HepG2 (cell line): Measurements from ENCODE around the gene GRM6. TPM values are rescaled to one million over a fixed set of nuclear protein-coding genes. Genes with fewer than 3 reads are reported as not detected.

Source experiments
- CREB3 ChIP-seq: sonication (generic); formaldehyde crosslinking; IDR thresholded peaks from 2 replicates; pipeline ENCODE4 v1.5.0; 2020; ENCODE audit warnings: missing genetic modification reagents
- HOXD1 ChIP-seq: sonication (generic); formaldehyde crosslinking; IDR thresholded peaks from 2 replicates; pipeline ENCODE4 v1.5.0; 2020; ENCODE audit warnings: missing genetic modification reagents
- KAT7 ChIP-seq: IDR thresholded peaks from 2 replicates; pipeline ENCODE4 v1.6.1; 2018; ENCODE audit warnings: borderline replicate concordance, missing compliant biosample characterization
- MEF2D ChIP-seq: sonication (generic); formaldehyde crosslinking; IDR thresholded peaks from 2 replicates; pipeline ENCODE4 v1.5.1; 2020; ENCODE audit warnings: mild to moderate bottlenecking, missing genetic modification reagents
- POGZ ChIP-seq: sonication (generic); formaldehyde crosslinking; IDR thresholded peaks from 2 replicates; pipeline ENCODE4 v1.4.0; 2020; ENCODE audit warnings: mild to moderate bottlenecking, missing genetic modification reagents
- TEAD3 ChIP-seq: optimal IDR thresholded peaks from 2 replicates; pipeline ENCODE3; 2016; ENCODE audit warnings: borderline replicate concordance
- ZNF556 ChIP-seq: sonication (generic); formaldehyde crosslinking; IDR thresholded peaks from 2 replicates; pipeline ENCODE4 v1.4.0; 2020; ENCODE audit warnings: mild to moderate bottlenecking, missing genetic modification reagents, borderline replicate concordance
- polyA plus RNA-seq, 8 experiments: library from polyadenylated mRNA; depleted of rRNA in 3 of 8; stranded (reverse) in 7 of 8; unstranded in 1 of 8; fragments of >200 nt; fragmentation: Illumina TruSeq in 4 of 8; extraction: Trizol in 4 of 8; gene quantifications; 2 replicates each; pipeline versions ENCODE4 v1.2.1 to v1.2.3, GENCODE V29; 2011 to 2016; ENCODE audit warnings: low read depth in 4 of 8, missing spikeins in 1 of 8, mixed read lengths in 1 of 8; ENCODE audit not compliant: insufficient read depth in 1 of 8
- total RNA-seq, 5 experiments: library from RNA; depleted of rRNA; stranded (reverse); fragments of >200 nt; fragmentation: Illumina TruSeq; extraction: Trizol; gene quantifications; 2 replicates each; pipeline ENCODE4 v1.2.3, GENCODE V29; 2016; ENCODE audit warnings: low read depth in 1 of 5
- TF ChIP-seq, protein P1 (sequence below): sonication (generic); formaldehyde crosslinking; IDR thresholded peaks from 2 replicates; pipeline ENCODE4 v1.4.0; 2020; ENCODE audit warnings: missing genetic modification reagents
- TF ChIP-seq, protein P2 (sequence below): sonication (generic); formaldehyde crosslinking; IDR thresholded peaks from 2 replicates; pipeline ENCODE4 v1.5.0; 2020; ENCODE audit warnings: missing genetic modification reagents, mild to moderate bottlenecking, borderline replicate concordance
- TF ChIP-seq, protein P3 (sequence below): sonication (generic); formaldehyde crosslinking; IDR thresholded peaks from 2 replicates; pipeline ENCODE4 v1.4.0; 2020; ENCODE audit warnings: missing genetic modification reagents, borderline replicate concordance
- TF ChIP-seq, protein P4 (sequence below): sonication (generic); formaldehyde crosslinking; IDR thresholded peaks from 2 replicates; pipeline ENCODE4 v1.5.1; 2020; ENCODE audit warnings: missing genetic modification reagents, mild to moderate bottlenecking, borderline replicate concordance
- TF ChIP-seq, protein P5 (sequence below): sonication (generic); formaldehyde crosslinking; IDR thresholded peaks from 2 replicates; pipeline ENCODE4 v1.4.0; 2020; ENCODE audit warnings: missing genetic modification reagents, mild to moderate bottlenecking, borderline replicate concordance

GRM6 gene
- total and polyA plus RNA-seq, 2 of the 13 experiments (the other 11 are each of a cell fraction or from before 2014, with no cell fraction given) = not detected

- TF ChIP-seq, protein P1, sequence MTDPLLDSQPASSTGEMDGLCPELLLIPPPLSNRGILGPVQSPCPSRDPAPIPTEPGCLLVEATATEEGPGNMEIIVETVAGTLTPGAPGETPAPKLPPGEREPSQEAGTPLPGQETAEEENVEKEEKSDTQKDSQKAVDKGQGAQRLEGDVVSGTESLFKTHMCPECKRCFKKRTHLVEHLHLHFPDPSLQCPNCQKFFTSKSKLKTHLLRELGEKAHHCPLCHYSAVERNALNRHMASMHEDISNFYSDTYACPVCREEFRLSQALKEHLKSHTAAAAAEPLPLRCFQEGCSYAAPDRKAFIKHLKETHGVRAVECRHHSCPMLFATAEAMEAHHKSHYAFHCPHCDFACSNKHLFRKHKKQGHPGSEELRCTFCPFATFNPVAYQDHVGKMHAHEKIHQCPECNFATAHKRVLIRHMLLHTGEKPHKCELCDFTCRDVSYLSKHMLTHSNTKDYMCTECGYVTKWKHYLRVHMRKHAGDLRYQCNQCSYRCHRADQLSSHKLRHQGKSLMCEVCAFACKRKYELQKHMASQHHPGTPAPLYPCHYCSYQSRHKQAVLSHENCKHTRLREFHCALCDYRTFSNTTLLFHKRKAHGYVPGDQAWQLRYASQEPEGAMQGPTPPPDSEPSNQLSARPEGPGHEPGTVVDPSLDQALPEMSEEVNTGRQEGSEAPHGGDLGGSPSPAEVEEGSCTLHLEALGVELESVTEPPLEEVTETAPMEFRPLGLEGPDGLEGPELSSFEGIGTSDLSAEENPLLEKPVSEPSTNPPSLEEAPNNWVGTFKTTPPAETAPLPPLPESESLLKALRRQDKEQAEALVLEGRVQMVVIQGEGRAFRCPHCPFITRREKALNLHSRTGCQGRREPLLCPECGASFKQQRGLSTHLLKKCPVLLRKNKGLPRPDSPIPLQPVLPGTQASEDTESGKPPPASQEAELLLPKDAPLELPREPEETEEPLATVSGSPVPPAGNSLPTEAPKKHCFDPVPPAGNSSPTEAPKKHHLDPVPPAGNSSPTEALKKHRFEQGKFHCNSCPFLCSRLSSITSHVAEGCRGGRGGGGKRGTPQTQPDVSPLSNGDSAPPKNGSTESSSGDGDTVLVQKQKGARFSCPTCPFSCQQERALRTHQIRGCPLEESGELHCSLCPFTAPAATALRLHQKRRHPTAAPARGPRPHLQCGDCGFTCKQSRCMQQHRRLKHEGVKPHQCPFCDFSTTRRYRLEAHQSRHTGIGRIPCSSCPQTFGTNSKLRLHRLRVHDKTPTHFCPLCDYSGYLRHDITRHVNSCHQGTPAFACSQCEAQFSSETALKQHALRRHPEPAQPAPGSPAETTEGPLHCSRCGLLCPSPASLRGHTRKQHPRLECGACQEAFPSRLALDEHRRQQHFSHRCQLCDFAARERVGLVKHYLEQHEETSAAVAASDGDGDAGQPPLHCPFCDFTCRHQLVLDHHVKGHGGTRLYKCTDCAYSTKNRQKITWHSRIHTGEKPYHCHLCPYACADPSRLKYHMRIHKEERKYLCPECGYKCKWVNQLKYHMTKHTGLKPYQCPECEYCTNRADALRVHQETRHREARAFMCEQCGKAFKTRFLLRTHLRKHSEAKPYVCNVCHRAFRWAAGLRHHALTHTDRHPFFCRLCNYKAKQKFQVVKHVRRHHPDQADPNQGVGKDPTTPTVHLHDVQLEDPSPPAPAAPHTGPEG (CRISPR knock-in tag) = 0 out of 2 replicates have a peak, but pooled peaks have one; percentile 39
- TF ChIP-seq KAT7 (CRISPR knock-in tag) (no peak), ZNF556 (CRISPR knock-in tag) (no peak), TEAD3 (CRISPR knock-in tag) (peak; percentile 36), HOXD1 (CRISPR knock-in tag) (0 out of 2 replicates have a peak, but pooled peaks have one; percentile 29), POGZ (peak; percentile 63), CREB3 (CRISPR knock-in tag) (peak; percentile 86; the same call in 1 of the 2 replicates), MEF2D (CRISPR knock-in tag) (0 out of 2 replicates have a peak, but pooled peaks have one; percentile 16)
- TF ChIP-seq, protein P2, sequence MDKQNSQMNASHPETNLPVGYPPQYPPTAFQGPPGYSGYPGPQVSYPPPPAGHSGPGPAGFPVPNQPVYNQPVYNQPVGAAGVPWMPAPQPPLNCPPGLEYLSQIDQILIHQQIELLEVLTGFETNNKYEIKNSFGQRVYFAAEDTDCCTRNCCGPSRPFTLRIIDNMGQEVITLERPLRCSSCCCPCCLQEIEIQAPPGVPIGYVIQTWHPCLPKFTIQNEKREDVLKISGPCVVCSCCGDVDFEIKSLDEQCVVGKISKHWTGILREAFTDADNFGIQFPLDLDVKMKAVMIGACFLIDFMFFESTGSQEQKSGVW (CRISPR knock-in tag) = no peak
- TF ChIP-seq, protein P3, sequence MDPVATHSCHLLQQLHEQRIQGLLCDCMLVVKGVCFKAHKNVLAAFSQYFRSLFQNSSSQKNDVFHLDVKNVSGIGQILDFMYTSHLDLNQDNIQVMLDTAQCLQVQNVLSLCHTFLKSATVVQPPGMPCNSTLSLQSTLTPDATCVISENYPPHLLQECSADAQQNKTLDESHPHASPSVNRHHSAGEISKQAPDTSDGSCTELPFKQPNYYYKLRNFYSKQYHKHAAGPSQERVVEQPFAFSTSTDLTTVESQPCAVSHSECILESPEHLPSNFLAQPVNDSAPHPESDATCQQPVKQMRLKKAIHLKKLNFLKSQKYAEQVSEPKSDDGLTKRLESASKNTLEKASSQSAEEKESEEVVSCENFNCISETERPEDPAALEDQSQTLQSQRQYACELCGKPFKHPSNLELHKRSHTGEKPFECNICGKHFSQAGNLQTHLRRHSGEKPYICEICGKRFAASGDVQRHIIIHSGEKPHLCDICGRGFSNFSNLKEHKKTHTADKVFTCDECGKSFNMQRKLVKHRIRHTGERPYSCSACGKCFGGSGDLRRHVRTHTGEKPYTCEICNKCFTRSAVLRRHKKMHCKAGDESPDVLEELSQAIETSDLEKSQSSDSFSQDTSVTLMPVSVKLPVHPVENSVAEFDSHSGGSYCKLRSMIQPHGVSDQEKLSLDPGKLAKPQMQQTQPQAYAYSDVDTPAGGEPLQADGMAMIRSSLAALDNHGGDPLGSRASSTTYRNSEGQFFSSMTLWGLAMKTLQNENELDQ (CRISPR knock-in tag) = no peak
- TF ChIP-seq, protein P4, sequence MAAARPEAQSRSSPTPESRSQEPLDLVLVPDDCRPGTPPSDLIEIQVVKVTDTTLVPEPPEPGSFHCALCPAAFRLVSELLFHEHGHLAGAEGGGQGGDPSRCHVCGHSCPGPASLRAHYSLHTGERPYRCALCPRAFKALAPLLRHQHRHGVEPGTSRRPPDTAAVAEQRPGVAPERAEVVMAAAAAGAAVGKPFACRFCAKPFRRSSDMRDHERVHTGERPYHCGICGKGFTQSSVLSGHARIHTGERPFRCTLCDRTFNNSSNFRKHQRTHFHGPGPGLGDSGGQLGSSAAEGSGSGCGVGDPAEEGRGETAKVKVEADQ (CRISPR knock-in tag) = no peak
- TF ChIP-seq, protein P5, sequence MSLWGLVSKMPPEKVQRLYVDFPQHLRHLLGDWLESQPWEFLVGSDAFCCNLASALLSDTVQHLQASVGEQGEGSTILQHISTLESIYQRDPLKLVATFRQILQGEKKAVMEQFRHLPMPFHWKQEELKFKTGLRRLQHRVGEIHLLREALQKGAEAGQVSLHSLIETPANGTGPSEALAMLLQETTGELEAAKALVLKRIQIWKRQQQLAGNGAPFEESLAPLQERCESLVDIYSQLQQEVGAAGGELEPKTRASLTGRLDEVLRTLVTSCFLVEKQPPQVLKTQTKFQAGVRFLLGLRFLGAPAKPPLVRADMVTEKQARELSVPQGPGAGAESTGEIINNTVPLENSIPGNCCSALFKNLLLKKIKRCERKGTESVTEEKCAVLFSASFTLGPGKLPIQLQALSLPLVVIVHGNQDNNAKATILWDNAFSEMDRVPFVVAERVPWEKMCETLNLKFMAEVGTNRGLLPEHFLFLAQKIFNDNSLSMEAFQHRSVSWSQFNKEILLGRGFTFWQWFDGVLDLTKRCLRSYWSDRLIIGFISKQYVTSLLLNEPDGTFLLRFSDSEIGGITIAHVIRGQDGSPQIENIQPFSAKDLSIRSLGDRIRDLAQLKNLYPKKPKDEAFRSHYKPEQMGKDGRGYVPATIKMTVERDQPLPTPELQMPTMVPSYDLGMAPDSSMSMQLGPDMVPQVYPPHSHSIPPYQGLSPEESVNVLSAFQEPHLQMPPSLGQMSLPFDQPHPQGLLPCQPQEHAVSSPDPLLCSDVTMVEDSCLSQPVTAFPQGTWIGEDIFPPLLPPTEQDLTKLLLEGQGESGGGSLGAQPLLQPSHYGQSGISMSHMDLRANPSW = no peak
Observed at GRCh38 chr5:179023528-179024189, 28.5 kb upstream of the GRM6 start, which contains the start of gene ZNF879 (continued).
